GM15510 (cell line): ENCODE measurements around the gene TSHR.

Source experiments
- POLR2A ChIP-seq: IDR thresholded peaks from 3 replicates; pipeline ENCODE4 v1.6.1; 2011; ENCODE audit warnings: borderline replicate concordance; ENCODE audit not compliant: insufficient read length; ENCODE audit errors: extremely low read depth

TSHR gene

GRCh38 chr14:81166121-81166520 is 210.7 kb downstream of the TSHR start:
- no peak for TF ChIP-seq POLR2A

GRCh38 chr14:81169267-81169666 is 213.8 kb downstream of the TSHR start:
- no peak for TF ChIP-seq POLR2A

- no peak for TF ChIP-seq POLR2A
Observed at GRCh38 chr14:81169711-81170103, 214.3 kb downstream of the TSHR start.

- TF ChIP-seq POLR2A = peak; percentile 72
Observed at GRCh38 chr14:81170104-81170828, 214.8 kb downstream of the TSHR start.

GRCh38 chr14:81170829-81171195 is 215.4 kb downstream of the TSHR start:
- TF ChIP-seq POLR2A = no peak

- no peak for TF ChIP-seq POLR2A
Observed at GRCh38 chr14:81172353-81172752, 216.9 kb downstream of the TSHR start.

- TF ChIP-seq POLR2A = no peak
Observed at GRCh38 chr14:81172881-81173280, 217.5 kb downstream of the TSHR start.

- no peak for TF ChIP-seq POLR2A
Observed at GRCh38 chr14:81176241-81176640, 220.8 kb downstream of the TSHR start.

GRCh38 chr14:81177225-81177624 is 221.8 kb downstream of the TSHR start:
- no peak for TF ChIP-seq POLR2A

- no peak for TF ChIP-seq POLR2A
Observed at GRCh38 chr14:81178063-81178462, 222.6 kb downstream of the TSHR start.

GRCh38 chr14:81179631-81180030 is 224.2 kb downstream of the TSHR start:
- TF ChIP-seq POLR2A = no peak

- no peak for TF ChIP-seq POLR2A
Observed at GRCh38 chr14:81187832-81188522, 232.6 kb downstream of the TSHR start.

GRCh38 chr14:81192594-81192993 is 237.2 kb downstream of the TSHR start:
- no peak for TF ChIP-seq POLR2A

GRCh38 chr14:81193924-81194633 is 238.7 kb downstream of the TSHR start:
- TF ChIP-seq POLR2A = no peak
